ENCODE measurements around the gene MAD1L1.
A peak's percentile ranks its signal among the peaks of the same experiment; 100 is the strongest.

The MAD1L1 gene

DNA sequence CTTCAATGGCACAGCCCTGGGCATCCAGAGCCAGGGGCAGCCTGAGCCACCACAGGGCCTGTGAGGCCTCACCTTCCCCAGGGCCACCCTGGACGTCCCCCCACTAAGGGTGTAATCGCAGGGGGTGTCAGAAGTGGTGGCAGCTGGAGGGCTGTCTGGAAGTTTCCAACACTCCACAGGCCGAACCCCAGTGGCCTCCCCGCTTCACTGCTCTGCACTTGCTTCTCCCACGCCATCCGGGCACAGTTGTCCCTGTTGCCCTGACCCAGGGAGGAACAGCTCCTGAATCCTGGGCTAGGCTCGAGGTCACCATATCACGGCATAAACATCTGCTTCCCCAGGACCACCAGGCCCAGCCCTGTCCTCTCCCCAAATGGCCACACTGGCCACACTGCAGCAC lies 276.6 kb downstream of the MAD1L1 start:
- DNase-seq (ENCODE audit: low spot score): no peak
- H3K27ac ChIP-seq: no peak overlapping the region
- CTCF ChIA-PET: no interaction called here
- POLR2A ChIA-PET (ENCODE audit: low non-redundant PET): no interaction called here
- TF ChIP-seq, protein P1, sequence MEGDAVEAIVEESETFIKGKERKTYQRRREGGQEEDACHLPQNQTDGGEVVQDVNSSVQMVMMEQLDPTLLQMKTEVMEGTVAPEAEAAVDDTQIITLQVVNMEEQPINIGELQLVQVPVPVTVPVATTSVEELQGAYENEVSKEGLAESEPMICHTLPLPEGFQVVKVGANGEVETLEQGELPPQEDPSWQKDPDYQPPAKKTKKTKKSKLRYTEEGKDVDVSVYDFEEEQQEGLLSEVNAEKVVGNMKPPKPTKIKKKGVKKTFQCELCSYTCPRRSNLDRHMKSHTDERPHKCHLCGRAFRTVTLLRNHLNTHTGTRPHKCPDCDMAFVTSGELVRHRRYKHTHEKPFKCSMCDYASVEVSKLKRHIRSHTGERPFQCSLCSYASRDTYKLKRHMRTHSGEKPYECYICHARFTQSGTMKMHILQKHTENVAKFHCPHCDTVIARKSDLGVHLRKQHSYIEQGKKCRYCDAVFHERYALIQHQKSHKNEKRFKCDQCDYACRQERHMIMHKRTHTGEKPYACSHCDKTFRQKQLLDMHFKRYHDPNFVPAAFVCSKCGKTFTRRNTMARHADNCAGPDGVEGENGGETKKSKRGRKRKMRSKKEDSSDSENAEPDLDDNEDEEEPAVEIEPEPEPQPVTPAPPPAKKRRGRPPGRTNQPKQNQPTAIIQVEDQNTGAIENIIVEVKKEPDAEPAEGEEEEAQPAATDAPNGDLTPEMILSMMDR (conservative IDR thresholded peaks at IDR 0.05; ENCODE audit: low read depth): no peak

DNA sequence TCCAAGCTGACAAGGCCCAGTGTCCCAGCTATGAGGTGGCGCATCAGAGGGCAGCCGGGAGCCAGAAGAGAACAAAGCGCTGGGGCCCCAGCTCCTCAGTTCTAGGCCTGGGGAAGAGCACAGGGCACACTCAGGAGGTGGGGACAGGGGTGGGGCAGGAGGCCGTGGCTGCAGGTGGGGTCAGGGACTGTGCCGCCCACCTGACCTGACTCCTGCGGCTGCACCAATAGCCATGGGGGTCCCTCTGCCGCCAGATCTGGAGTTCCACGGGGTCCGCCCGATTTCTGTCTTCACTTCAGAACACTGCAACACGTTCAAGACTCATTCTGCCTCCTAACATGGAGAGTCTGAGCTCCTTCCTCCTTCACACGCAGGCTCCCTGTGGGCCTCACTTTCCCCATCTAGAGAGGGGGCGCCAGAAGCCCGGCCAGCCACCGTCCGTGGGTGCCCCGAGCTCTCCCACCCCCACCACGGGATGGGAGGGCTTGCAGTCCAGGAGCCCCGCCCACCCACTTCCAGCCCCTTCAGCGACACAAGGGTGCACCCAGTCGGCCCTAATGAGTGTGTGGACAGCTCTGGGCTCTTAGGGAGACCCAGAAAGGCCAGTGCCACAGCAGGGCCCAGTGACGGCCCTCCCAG lies 278.3 kb downstream of the MAD1L1 start:
- TF ChIP-seq, protein P1 (conservative IDR thresholded peaks at IDR 0.05; ENCODE audit: low read depth): no peak
- ChIA-PET CTCF (no interaction called here), POLR2A (ENCODE audit: low non-redundant PET) (no interaction called here)
- DNase-seq (ENCODE audit: low spot score): no peak
- H3K27ac ChIP-seq: no peak overlapping the region

DNA sequence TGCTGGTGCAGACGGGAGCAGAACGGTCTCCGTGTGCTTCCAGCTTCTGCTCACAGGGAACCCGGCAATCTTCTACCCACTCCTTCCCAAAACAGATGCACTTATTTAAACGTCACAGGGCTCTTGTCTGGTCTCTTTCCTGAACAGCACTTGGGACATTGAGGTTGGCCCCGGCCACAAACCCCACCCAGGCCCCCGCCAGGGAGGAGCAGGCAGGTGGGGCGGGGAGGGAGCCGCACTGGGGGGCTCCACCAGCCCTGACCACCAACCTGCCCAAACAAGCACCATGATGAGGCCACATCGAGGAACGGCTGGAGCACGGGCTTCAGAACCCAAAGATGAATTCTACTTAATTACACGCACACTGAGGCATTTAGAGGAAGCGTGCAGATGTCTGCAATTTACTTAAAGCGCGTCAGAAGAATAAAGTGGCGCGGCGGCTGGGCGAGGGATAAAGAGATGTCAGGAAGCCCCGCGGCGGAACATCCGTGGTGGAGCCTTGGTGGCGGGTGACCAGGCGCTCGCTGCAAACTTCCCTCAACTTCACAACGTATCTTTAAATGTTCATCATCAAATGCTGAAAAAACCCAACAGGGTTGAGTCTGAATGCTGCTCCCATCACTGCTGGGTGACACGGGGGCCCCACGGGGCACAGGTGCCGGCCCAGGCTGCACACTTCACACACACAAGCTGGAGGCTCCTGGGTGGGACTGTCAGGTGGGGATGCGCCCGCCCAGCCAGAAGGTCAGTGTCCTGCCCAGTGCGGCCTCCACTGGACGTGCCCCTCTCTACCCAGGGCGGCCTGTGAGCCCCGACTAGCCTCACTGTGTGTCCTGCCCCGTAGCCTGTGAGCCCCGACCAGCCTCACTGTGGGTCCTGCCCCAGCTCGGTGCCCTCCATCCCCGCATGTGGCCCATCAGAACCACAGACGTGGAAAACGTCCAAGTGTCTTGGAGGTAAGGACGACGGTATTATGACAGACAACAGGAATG lies 279.2 kb downstream of the MAD1L1 start:
- POLR2A ChIA-PET (ENCODE audit: low non-redundant PET): no interaction called here

DNA sequence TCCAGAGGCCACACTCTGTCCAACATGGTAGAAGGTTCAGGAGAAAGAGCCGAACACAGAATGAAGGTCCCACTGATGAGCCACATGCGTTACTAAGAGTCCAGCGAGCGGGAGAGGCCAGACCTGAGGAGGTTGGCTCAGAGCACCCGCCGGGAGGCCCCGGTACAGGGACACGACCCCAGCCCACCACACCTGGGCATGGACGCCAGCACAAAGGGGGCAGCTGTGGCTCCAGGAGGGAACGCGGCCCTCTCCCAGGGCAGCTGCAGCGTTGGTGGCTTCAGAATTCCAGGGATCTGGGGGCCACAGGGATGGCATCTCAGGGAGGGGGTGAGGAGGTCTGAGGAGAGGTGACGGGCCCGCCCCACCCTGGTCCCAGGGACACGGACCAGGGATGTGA lies 280.0 kb downstream of the MAD1L1 start:
- ChIA-PET CTCF (no interaction called here), POLR2A (ENCODE audit: low non-redundant PET) (no interaction called here)
- DNase-seq (ENCODE audit: low spot score): no peak
- H3K27ac ChIP-seq: no peak overlapping the region
- TF ChIP-seq, protein P1 (conservative IDR thresholded peaks at IDR 0.05; ENCODE audit: low read depth): no peak

More for the DNA sequence above, 279.2 kb downstream of the MAD1L1 start:
- TF ChIP-seq, protein P1 (conservative IDR thresholded peaks at IDR 0.05; ENCODE audit: low read depth): no peak
- CTCF ChIA-PET: no interaction called here
- no peak overlapping the region for H3K27ac ChIP-seq
- DNase-seq (ENCODE audit: low spot score): no peak

DNA sequence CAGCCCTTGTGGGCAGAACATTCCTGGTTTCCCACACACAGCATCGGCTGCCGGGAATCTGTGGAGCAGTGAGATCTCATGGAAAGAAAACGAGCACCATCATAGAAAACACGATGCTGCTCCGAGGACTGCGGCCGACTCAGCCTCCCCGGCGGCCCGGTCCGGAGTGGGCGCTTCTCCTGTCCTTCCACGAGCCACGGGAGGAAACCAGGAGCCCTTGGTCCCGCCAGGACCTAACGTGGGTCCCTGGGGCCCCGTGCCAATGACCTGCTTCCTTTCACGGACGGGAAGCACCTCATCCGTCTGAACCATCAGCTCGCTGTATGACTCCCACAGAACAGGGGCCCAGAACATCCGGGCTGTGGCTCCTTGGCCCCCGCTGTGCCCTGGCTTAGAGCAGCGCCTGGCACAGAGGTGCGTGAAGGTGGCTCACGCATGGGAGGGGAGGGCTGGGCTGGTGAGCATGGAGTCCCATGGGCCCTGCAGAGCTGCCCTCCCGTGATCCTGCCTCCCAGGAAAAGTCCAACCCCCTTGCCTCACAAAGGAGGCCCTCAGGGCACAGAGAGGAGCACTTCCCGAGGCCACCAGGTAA lies 280.5 kb downstream of the MAD1L1 start:
- no peak overlapping the region for H3K27ac ChIP-seq
- POLR2A ChIA-PET (ENCODE audit: low non-redundant PET): no interaction called here
- CTCF ChIA-PET: no interaction called here
- TF ChIP-seq, protein P1 (conservative IDR thresholded peaks at IDR 0.05; ENCODE audit: low read depth): no peak
- DNase-seq (ENCODE audit: low spot score): no peak

DNA sequence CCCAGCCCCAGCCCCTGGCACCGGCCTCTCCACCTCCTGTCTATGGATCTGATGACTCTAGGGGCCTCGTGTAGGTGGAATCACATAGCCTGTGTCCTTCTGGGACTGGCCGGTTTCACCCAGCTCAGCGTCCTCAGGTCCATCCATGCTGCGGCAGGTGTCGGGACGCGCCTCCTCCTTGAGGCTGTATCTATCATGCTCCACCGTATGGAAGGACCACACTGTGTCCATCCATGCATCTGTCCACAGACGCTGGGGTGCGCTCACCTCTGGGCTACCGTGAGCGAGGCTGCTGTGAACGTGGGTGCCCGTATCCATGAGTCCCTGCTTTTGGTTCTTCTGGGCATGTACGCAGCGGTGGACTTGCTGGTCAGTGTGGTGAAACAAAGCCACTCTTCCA lies 281.1 kb downstream of the MAD1L1 start:
- POLR2A ChIA-PET (ENCODE audit: low non-redundant PET): no interaction called here
- no peak for DNase-seq (ENCODE audit: low spot score)
- H3K27ac ChIP-seq: peak overlapping the region; percentile 40
- TF ChIP-seq, protein P1 (conservative IDR thresholded peaks at IDR 0.05; ENCODE audit: low read depth): no peak
- CTCF ChIA-PET: no interaction called here

Measured in RWPE1 (cell line).